Superior temporal gyrus (tissue), 1 donor: ENCODE data around the gene NRP2.

Experiments
- DNase-seq: peaks from one replicate; pipeline ENCODE4 v3.0.0-alpha.2; 2016; ENCODE audit errors: extremely low spot score

NRP2 gene

DNA sequence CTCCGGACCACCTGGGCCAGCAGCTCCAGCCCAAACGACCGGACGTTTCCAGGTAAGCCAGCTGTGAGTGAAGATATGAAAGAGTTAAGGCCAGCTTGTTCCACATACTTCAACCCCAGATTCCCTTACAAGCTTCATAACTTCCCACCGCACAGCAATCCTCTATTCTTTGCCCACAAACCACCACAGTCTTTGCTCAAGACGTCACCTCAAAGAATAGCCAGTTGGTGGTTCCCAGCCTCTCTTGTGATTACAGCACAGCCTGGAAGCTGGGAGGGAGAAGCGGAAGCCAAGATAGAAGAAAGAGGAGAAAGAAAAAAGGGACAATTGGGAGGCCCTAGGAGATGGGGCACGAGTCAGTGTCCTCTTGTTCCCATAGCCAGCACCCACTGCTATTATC is 70.6 kb downstream of the NRP2 start:
- DNase-seq, result no peak

DNA sequence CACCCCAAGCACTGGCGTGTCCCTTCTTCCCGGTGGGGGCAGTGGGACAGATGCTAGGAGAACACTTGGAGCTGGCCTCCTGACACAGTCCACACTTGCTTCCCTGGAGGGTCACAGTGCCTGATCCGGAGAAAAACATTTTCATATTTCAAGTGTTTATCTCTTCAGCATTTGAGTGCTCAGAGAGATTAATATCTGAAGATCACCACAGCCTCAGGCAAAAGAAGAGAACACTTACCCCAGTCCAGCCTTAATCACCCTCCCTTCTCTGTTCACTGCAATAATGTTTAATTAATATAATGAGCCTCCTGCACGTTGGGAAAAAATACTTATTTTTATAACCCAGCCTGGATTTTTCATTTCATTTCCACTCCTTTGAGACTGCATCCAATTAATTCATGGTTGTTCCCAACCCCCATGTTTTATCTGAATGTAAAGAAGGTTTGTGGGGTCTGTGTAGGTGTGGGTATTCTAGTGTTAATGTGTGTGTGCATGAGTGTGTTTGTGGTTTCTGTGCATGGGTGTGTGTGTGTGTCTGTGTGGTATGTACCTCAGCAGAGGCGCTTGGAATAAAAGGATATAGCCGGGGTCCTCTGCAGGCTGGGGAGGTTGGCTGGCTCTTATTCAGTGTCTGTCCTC is 72.1 kb downstream of the NRP2 start:
- no peak for DNase-seq

DNA sequence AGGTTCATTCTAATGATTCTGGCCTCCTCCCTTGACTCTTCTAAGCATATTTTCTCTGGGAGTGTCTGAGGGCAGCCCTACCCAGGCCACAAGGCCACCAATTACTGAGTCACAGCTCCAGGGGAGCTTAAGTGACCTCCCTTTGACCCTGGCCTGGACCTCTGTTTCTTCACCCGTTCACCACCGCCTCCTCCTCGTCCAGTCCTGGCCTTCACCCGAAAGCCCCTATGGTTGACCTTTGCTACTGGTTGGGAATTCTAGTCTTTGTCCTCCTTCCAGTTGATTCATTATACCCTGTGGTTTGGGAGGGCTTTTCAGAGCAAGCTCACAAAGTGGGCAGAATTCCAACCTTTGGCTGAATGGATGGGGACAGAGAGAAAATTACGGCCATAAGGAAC is 72.6 kb downstream of the NRP2 start:
- no peak for DNase-seq

DNA sequence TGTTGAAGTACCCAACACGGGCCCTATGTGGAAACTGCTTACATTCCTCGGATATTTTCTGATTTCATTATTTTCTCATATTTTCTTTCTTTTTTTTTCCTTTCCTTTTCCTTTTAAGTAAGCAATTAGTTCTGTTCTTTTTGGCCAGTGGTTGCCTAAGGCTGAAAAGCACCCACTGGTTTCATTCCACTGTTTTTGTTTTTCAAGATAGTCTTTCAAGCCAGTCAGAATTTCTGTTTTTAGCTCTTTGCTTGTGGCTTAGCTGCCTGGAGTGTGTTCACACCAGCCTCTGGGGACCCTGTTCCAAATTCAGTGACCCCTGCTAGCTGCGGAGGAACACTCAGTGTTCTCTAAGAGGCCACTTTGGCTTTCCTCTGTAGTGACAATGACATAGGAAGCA is 73.6 kb downstream of the NRP2 start:
- no peak for DNase-seq

DNA sequence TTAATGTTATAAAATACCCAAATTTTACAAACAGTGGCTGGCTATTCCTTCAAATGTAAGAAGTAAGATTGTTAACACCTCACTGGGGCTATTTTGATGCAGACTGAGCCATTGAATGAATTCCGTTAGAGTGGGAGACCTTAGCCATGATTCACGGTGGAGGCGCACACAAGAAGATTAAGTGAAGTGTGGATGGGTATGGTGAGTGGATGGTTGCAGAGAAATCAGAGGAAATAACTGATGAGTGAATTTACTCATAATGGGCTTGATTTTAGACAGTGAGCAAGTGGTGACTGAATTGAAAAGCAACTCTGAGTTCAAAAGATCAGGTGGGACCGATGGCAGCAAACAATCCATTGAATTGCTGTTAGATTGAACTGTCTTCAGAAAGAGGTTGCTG is 75.0 kb downstream of the NRP2 start:
- DNase-seq, result no peak

DNA sequence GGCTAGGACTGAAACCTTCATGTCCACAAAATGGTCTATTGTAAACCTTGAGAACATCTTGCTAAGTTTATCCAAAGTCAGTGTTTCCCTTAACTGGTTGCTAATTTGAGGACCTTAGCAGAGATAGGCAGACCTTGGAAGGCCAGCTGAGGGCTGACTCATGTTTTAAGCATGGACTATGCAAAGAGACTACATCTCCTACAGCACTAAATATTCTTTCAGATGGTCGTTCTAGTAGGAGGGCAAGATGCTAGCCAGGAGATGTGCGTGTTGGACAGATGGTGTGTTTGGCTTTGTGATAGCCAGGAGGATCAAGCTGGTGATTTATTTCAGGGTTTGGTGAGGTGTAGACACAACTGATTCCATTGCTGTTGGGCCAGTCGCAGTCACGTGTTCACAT is 75.8 kb downstream of the NRP2 start:
- DNase-seq, result no peak

DNA sequence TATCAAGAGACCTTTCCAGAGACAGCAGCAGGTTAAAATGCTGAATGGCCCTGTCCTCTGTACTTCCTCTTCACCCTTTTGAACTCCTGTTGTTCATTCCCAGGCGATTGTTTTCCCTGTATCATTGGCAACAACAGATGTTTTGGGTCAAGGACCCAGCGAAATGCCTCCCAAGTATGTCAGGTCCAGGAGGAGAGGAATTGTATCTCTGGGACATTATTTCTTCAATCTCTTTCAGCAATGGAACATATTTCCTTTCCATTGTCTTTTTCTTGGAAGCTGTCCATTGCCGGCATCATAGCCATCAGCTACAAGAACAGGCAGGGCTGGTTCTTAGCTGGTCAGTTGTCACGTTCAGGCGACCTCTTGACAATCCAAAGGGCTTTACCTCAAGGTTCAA is 76.2 kb downstream of the NRP2 start:
- no peak for DNase-seq

DNA sequence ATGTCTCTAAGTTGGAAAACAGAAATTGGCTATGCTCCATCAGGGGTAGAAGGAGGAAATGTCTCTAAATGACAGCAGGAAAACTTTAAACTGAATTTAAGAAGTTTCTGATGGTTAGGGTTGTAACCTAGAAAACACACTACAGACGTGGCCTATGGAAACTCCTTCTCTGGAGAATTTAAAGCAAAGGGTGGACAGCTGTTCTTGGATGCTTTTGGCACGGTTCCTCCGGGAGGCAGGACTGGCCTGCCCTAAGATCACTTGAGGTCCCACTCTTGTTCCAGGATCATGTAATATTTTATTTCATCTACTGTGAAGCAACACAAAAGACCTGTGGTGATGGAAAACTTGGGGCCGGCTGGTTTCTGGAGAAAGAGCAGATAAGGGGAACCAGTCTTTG is 77.0 kb downstream of the NRP2 start:
- no peak for DNase-seq

DNA sequence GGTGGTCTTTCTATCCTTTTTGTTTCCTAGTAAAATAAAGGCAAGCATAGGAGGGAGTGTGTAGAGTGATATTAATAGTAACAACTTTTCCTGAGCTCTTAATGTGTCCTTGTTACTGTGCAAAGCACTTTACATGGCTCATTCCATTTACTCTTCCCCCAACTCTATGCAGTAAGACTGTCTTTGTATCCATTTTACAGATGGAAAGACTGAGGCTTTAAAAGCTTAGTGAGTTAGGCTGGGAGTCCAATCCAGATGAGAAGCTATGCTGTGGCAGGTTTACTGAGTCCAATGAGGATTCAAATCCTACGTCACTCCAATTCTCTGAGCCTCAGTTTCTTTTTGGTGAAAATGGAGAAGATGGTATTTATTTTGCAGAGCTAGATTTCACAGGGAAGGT is 77.4 kb downstream of the NRP2 start:
- no peak for DNase-seq

DNA sequence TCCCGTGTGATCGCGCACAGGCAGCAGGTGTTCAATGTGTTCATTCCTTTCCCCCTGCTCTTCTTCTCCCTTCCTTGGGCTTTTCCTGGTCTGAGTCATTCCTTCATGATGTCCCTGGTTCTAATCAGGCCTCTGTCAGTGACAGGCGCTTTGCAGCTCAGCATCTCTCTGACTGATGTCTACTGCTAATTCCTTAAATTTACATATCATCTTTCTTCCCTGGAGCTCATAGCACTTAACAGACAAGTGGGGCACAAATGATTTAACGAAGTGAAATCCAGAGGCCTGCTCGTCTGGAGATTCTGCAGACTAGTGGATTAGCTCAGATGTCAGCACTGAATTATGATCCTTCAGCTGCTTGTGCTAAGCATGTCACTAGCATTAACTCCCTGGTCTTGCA is 77.9 kb downstream of the NRP2 start:
- no peak for DNase-seq

DNA sequence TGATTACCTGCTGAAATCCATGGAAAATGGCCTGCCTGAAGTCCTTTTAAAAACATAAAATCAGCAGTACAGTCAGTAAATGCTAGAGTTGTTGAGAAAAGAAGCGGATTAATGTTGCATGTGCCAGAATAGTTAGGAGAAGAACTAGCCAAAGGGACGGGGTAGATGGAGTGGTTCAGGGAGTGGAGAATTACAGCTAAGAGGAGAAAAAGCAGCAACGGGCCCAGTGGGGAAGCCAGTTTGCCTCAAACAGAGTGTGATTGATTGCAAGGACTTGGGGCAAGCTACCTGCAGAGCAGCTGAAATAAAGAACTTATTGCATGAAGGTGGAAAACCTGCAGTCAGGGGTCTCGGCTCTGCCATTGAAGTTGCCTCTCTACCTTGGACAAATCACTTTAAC is 79.1 kb downstream of the NRP2 start:
- DNase-seq, result no peak

DNA sequence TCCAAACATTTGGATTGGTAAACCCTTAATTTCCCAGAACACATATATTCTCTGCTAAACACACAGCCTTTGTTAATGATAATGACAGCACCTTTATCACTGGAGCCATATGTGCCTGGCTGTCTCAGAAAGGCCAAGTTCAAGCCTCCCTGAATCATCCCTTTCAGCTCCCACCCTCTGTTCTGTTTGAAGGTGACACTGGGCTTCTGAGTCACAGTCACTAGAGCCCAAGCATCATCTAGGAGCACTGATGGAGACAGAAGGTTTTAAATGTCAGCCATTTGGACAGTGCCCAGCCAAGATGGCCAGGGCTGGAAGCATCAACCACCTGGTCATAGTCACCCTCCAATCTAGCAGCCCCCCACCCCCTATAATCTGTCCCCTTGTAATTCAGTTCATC is 80.6 kb downstream of the NRP2 start:
- no peak for DNase-seq

DNA sequence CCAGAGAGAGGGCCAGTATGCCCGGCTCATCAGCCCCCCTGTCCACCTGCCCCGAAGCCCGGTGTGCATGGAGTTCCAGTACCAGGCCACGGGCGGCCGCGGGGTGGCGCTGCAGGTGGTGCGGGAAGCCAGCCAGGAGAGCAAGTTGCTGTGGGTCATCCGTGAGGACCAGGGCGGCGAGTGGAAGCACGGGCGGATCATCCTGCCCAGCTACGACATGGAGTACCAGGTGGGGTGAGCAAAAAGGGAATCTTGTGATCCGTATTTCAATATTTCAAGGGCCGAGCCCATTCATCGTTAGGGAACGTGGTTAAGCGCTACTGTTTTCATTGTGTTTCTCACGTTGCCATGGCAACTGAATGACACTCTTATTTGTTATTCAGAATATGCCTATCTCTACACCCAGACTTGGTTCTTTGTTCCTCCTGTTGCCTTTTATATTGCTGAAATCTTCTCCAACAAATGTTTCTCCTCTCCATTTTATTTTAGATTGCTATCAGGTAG is 81.5 kb downstream of the NRP2 start:
- peak; percentile 59 for DNase-seq

DNA sequence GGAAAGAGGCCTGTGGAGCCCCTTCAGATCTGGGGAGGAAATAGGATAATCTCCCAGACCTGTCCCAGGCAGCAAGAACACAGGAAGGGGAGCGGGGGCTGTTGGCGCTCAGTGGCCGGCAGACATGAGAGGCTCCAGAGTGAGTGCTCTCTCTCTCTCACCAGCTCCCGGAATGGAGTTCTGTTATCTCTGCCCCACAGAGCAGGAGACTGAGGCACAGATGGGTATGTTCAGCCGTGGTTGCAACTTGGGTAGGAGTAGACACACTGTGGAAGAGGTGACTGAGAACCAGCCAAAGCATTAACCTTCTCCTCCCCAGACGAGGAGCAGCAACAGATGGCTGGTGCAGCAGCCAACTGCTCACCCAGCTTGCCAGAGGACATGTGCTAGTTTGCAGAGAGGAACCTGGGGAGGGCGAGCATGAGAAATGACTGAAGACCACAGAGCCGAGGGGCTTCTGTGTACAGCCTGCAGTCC is 82.0 kb downstream of the NRP2 start:
- no peak for DNase-seq

DNA sequence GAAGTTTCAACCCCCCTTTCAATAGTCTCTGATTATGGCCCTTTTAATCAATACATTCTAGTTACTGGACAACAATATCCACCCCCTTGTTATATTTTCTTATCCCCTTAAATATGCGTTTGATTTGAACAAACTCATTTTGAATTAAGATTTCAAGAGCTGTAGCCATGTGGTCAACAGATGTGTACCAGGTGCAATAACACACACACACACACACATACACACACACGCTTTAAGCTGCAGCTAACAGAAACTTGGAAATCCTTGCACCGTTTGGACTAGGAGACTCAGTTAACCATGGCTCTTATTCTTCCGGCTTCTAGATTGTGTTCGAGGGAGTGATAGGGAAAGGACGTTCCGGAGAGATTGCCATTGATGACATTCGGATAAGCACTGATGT is 82.8 kb downstream of the NRP2 start:
- no peak for DNase-seq

DNA sequence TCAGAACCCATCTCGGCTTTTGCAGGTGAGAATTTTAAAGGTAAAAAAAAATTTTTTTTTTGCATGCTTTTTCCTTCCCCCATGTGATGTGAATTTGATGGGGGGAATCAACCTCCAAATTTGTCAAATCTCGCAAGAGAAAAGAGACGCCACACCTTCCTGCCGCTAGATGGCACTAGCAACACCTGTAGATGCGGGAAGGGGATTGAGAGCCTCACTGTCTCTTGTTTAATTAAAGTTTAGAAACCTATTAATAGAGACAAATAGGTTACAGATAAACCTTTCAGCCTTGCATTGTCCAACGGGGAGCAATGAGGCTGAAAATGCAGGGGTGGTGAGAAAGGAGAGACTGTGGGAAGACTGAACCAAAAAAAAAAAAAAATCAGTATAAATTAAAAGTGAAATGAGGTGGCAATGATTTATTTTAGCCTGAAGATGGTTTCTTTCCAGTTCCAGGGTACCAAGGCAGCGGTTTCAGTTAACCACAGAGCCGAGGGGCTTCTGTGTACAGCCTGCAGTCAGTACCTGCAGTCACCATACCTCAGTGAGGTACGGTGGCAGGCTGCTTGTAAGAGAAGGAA is 84.6 kb downstream of the NRP2 start:
- peak; percentile 87 for DNase-seq

DNA sequence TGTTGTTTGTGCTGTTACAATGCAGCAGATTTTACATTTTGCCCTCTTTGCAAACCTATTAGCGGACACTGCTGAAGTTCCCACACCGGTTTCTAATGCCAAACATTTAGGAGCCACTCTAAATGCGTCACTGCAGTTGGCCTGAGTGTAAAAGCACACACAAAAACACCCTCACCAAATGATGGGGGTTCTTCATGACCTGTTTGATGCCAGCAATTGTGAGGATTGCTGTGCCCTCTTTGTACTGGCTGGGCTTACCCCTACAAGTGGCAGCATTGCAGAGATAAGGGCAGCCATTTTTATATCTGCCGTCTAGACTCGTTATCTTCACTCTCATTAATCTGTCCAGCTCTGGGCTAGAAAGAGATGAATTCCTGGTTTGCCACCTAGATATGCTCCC is 85.3 kb downstream of the NRP2 start:
- no peak for DNase-seq

DNA sequence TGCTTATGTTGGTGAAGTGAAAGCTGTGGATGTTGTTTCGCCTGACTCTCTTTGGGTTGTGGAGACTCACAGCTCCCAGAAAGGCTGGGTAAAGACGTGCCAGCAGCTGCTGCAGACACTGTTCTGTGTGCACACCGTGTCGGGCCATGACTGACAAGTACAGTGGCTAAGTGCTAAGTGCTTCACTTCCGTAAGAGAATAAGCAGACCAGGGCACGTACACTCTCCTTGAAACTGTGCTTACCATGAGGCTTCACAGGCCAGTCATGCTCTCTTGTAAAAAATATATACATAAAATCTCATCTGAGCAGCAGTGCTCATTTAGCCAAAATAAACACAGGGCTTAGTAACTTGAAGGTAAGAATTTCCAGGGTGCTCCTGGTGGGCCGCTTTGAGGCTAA is 86.0 kb downstream of the NRP2 start:
- no peak for DNase-seq

DNA sequence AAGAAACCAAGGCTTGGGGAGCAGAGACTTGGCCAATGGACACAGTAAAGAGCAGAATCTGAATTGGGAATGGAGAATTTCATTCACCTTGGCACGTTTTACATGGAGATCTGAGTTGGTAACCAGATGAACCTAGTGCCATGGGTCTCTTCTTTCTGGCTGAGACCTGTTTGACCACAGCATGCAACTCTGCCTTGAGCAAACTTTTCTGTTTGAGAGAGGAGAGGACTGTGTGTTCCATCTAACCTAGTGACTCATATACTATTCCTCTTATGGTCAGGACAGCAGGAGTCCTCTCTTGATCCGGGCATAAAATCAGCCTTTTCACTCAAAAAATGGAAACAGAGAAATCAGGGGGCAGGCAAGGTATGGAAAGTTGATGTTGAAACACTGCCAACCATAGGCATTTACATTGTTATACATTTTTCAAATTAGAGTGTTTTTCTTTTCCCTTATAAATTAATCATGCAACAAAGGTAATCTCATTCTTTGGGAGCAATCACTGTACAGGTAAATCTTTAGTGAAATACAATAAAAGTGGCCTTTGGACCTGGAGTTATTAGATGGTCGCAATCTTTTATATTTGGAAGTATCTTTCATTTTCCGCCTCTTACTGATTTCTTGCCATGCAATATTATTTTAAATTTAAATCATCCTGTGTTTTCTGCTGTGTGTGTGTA is 86.7 kb downstream of the NRP2 start:
- DNase-seq, result no peak

DNA sequence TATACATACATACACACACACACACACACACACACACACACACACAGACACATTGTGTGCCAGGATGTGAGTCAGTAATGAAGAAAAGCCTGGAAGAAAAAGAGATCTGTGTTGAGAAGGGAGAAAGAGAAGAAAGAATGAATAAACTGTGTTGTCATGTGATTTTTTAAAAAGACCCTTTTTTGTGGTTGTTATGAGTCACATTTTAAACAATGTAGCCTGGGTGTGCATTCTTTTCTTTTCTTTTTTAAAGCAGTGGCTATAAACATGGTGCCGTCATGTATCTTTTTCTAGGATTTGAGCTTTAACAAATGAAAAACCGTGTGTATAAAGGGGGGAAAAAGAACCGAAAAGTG is 87.2 kb downstream of the NRP2 start:
- DNase-seq, result no peak

DNA sequence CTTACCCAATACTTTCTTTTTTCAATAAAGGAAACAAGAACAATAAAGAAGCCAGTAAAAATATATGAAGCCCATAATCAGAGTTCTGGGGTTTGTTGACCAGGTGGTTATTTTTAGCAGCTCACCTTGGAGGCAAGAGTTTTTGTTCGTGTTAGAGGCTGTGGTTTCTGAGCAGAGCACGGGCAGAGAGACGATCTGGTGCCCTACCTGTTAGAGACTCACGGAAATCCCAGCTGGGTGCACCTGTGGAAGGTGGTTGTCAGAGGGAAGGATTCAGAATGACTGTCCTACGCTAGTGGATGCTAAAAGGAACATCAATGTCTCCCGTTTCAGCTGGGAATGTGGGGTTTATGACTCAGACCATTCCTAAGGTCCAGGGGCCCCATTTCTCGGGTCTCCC is 87.6 kb downstream of the NRP2 start:
- DNase-seq, result no peak

DNA sequence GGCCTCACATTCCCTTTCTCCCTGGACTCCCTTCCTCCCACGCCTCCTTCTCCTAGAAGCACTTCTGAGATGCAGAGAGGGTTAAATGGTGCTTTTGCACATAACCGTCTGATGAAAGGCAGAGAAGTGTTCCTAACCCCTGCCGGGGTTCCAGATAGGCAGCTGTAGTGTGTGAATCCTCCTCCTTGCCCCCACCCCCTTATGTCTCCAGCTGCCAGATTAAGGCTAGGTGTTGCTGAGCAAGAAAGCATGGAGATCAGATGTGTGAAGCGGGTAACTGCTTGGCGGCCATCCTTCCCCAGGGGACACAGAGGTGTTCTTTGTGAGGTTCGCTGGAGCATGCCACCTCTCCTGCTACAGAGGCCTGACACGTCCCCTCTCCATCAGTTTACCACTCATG is 88.3 kb downstream of the NRP2 start:
- DNase-seq, result no peak

DNA sequence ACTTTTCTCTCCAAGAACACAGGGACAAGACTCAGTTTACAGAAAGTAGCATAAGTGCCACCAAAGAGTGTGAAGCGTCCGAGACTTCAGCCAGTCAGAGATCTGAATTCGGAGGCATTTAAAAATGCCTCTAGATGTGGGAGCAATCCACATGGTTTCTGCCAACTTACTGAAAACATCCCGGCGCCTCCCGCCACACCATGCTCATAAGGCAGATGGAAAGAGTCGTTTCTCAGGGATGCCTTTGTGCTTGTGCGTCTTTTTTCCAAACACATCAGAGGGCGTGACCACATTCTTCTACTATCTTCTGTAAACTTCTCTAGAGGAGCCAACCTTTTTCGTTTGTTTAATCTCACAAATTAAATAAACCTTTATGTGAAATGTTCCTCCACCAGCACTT is 88.7 kb downstream of the NRP2 start:
- no peak for DNase-seq
